ENCODE measurements around the gene ARSA. TPM values are rescaled to one million over a fixed set of nuclear protein-coding genes. Genes with fewer than 3 reads are reported as not detected.
"Not testable (repeated sequence)": the region's sequence is repeated elsewhere in the genome, so short reads cannot be mapped to it uniquely, and the experiment has no call there.

The ARSA gene
- polyA plus RNA-seq, 1 of the 3 experiments (the other 2 are of a cell fraction): 34.2 TPM

GRCh38 chr22:50640857-50641647 lies 13.1 kb upstream of the ARSA start:
- 70% methylated on average over 13 of the region's 15 CpGs for WGBS (ENCODE audit: low lambda C conversion rate)
- CTCF ChIA-PET: interaction anchor here (0.7 to 2.3 kb wide), 5 partner anchors 13 to 195 kb away, joined by 3 to 6 read pairs (median 4); partner anchors contain the start of gene ARSA

GRCh38 chr22:50640296-50640695 lies 12.3 kb upstream of the ARSA start:
- H3F3A ChIP-seq (replicated peaks; ENCODE audit: insufficient read depth); H3K4me3 ChIP-seq (ENCODE audit: low read depth in 2 of 2, low read length in 1 of 2); POLR2A ChIA-PET; H3K9me3 ChIP-seq; H3K36me3 ChIP-seq (replicated peaks in 1 of 2; ENCODE audit: control insufficient read depth in 1 of 2, insufficient read depth in 2 of 2, low read length in 1 of 2); H2AFZ ChIP-seq (ENCODE audit: low read depth); H3K4me1 ChIP-seq (ENCODE audit: control insufficient read depth in 1 of 2, insufficient read depth in 2 of 2, low read depth in 1 of 2, low read length in 1 of 2); H3K9me2 ChIP-seq; DNase-seq; H3K79me2 ChIP-seq (ENCODE audit: insufficient read depth); H4K20me1 ChIP-seq (ENCODE audit: insufficient read depth); H3K9ac ChIP-seq; H3K27ac ChIP-seq (ENCODE audit: low read depth in 2 of 2, low read length in 1 of 2); H3K4me2 ChIP-seq: not testable (repeated sequence)
- WGBS (ENCODE audit: low lambda C conversion rate): 90% methylated on average over 12 of the region's 12 CpGs
- H3K27me3 ChIP-seq (ENCODE audit: insufficient read depth): peaks cover 20% of the 10 kb centered on the region
- CTCF ChIA-PET: interaction anchor here (0.7 to 2.3 kb wide), 2 partner anchors 13 to 194 kb away, joined by 3 to 6 read pairs; partner anchors contain the start of gene ARSA

More at GRCh38 chr22:50640857-50641647, 13.1 kb upstream of the ARSA start:
- H2AFZ ChIP-seq (ENCODE audit: low read depth): no peak overlapping the region
- H3K79me2 ChIP-seq (ENCODE audit: insufficient read depth): no peaks in the 10 kb centered on the region
- H3K36me3 ChIP-seq (replicated peaks in 1 of 2; ENCODE audit: control insufficient read depth in 1 of 2, insufficient read depth in 2 of 2, low read length in 1 of 2): no peaks in the 10 kb centered on the region
- no peak overlapping the region for H3K27ac ChIP-seq (ENCODE audit: low read depth in 2 of 2, low read length in 1 of 2)
- TF ChIP-seq ELF1 (IDR thresholded peaks at IDR 0.05) (no peak), TAF1 (IDR thresholded peaks at IDR 0.05; ENCODE audit: borderline replicate concordance, low read depth, low read length) (no peak), EP300 (IDR thresholded peaks at IDR 0.05; ENCODE audit: borderline replicate concordance in 1 of 2, low read depth in 1 of 2, low read length in 1 of 2) (no peak), CHD2 (IDR thresholded peaks at IDR 0.05; ENCODE audit: low read length, partially characterized antibody) (no peak), FOXM1 (IDR thresholded peaks at IDR 0.05; ENCODE audit: low read depth) (no peak), CTCF (IDR thresholded peaks at IDR 0.05) (no peak), SMC3 (IDR thresholded peaks at IDR 0.05; ENCODE audit: low read depth, low read length) (no peak), MXI1 (IDR thresholded peaks at IDR 0.05; ENCODE audit: low read depth, low read length) (no peak), GATA2 (CRISPR knock-in tag; IDR thresholded peaks at IDR 0.05) (no peak)
- no peak overlapping the region for H3K4me3 ChIP-seq (ENCODE audit: low read depth in 2 of 2, low read length in 1 of 2)
- no peaks in the 10 kb centered on the region for H3K4me1 ChIP-seq (ENCODE audit: control insufficient read depth in 1 of 2, insufficient read depth in 2 of 2, low read depth in 1 of 2, low read length in 1 of 2)
- H3F3A ChIP-seq (replicated peaks; ENCODE audit: insufficient read depth): no peaks in the 10 kb centered on the region
- peaks cover 28% of the 10 kb centered on the region for H3K27me3 ChIP-seq (ENCODE audit: insufficient read depth)
- H3K9ac ChIP-seq: no peak overlapping the region
- no peak for DNase-seq
- H3K4me2 ChIP-seq: no peak overlapping the region
- H3K9me2 ChIP-seq: no peaks in the 10 kb centered on the region
- POLR2A ChIA-PET: no interaction called here
- no peaks in the 10 kb centered on the region for H3K9me3 ChIP-seq
- H4K20me1 ChIP-seq (ENCODE audit: insufficient read depth): no peaks in the 10 kb centered on the region

GRCh38 chr22:50635591-50635990 lies 7.6 kb upstream of the ARSA start:
- no peaks in the 10 kb centered on the region for H3K27me3 ChIP-seq (ENCODE audit: insufficient read depth)
- CTCF ChIA-PET: no interaction called here
- H3K4me1 ChIP-seq (ENCODE audit: control insufficient read depth in 1 of 2, insufficient read depth in 2 of 2, low read depth in 1 of 2, low read length in 1 of 2): peaks cover 5 to 6% of the 10 kb centered on the region in 2 experiments; a peak in 1 of 4 replicates
- H3K9me3 ChIP-seq: no peaks in the 10 kb centered on the region
- no peaks in the 10 kb centered on the region for H3F3A ChIP-seq (replicated peaks; ENCODE audit: insufficient read depth)
- no peak for DNase-seq
- no peak overlapping the region for H3K27ac ChIP-seq (ENCODE audit: low read depth in 2 of 2, low read length in 1 of 2)
- H4K20me1 ChIP-seq (ENCODE audit: insufficient read depth): no peaks in the 10 kb centered on the region
- H3K36me3 ChIP-seq (replicated peaks in 1 of 2; ENCODE audit: control insufficient read depth in 1 of 2, insufficient read depth in 2 of 2, low read length in 1 of 2): no peaks in the 10 kb centered on the region
- no peak overlapping the region for H2AFZ ChIP-seq (ENCODE audit: low read depth)
- H3K9ac ChIP-seq: no peak overlapping the region
- WGBS (ENCODE audit: low lambda C conversion rate): 87% methylated on average over 3 of the region's 11 CpGs
- H3K9me2 ChIP-seq: no peaks in the 10 kb centered on the region
- no peaks in the 10 kb centered on the region for H3K79me2 ChIP-seq (ENCODE audit: insufficient read depth)
- TF ChIP-seq ZBTB33 (IDR thresholded peaks at IDR 0.05; ENCODE audit: borderline replicate concordance, low read depth): no peak
- POLR2A ChIA-PET: no interaction called here
- no peak overlapping the region for H3K4me3 ChIP-seq (ENCODE audit: low read depth in 2 of 2, low read length in 1 of 2)
- H3K4me2 ChIP-seq: no peak overlapping the region
